ENCODE results near the gene FIP1L1.

GRCh38 chr4:53450773-53451172 is 73.3 kb downstream of the FIP1L1 start:
- TF ChIP-seq CTCF (IDR thresholded peaks at IDR 0.05 in 8 of 11, conservative IDR thresholded peaks at IDR 0.05 in 3 of 11) (no peak), POLR2A (IDR thresholded peaks at IDR 0.05) (no peak)
